ENCODE measurements around the gene RNF213. TPM values are rescaled to one million over a fixed set of nuclear protein-coding genes. Genes with fewer than 3 reads are reported as not detected.

The RNF213 gene
- total and polyA plus RNA-seq, 10 of the 15 experiments (the other 5 are each of a cell fraction or from before 2014, with no cell fraction given) = 18.6 to 145 (median 65.8) TPM

DNA sequence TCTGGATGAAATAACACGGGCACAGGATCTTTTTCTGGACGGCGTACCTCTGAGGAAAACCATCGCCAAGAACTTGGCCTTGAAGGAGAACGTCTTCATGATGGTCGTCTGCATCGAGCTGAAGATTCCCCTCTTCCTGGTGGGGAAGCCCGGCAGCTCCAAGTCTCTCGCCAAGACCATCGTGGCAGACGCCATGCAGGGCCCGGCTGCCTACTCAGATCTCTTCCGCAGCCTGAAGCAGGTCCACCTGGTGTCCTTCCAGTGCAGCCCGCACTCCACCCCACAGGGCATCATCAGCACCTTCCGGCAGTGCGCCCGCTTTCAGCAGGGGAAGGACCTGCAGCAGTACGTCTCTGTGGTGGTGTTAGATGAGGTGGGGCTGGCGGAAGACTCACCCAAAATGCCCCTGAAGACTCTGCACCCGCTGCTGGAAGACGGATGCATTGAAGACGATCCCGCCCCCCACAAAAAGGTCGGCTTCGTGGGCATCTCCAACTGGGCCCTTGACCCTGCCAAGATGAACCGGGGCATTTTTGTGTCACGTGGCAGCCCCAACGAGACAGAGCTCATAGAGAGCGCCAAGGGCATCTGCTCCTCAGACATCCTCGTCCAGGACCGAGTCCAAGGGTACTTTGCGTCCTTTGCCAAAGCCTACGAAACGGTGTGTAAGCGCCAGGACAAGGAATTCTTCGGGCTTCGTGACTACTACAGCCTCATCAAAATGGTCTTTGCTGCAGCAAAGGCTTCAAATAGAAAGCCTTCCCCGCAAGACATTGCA is 86.0 kb downstream of the RNF213 start:
- in situ Hi-C loops (cut with MboI) = no loop called here
- intact Hi-C loops (cut with micrococcal nuclease; ENCODE audit: unreplicated experiment) = no loop called here
- ChIA-PET POLR2A (no interaction called here), SMC1A (ENCODE audit: uncharacterized antibody, unreplicated experiment) (no interaction called here), RAD21 (ENCODE audit: unreplicated experiment) (no interaction called here), CTCF (no interaction called here)
- H3K9me3 ChIP-seq (replicated peaks; ENCODE audit: control insufficient read depth, insufficient read depth, low read length) = no peaks in the 10 kb centered on the region
- ATAC-seq (no peak), FAIRE-seq (no peak), DNase-seq (ENCODE audit: low read depth, low spot score) (no peak)
- no peaks in the 10 kb centered on the region for H3K27me3 ChIP-seq (replicated peaks in 1 of 2; ENCODE audit: control insufficient read depth in 2 of 2, insufficient read depth in 2 of 2, low read length in 1 of 2)
- no TSS peak for BruUV-seq (replicated peaks)
- H3K9ac ChIP-seq (ENCODE audit: control insufficient read depth, insufficient read depth, low read length) = no peak overlapping the region
- WGBS (ENCODE audit: insufficient coverage, insufficient replicate concordance, low lambda C conversion rate, missing lambda C conversion rate) = 96% methylated on average over 38 of the region's 38 CpGs
- H3K4me1 ChIP-seq (ENCODE audit: control insufficient read depth, insufficient read depth, low read length) = no peaks in the 10 kb centered on the region
- H3K79me2 ChIP-seq (ENCODE audit: control insufficient read depth, insufficient read depth, low read length) = no peaks in the 10 kb centered on the region
- TF ChIP-seq SP1 (IDR thresholded peaks at IDR 0.05; ENCODE audit: low read depth, low read length) = no peak
- no peak for TF ChIP-seq MYB (IDR thresholded peaks at IDR 0.05; ENCODE audit: borderline replicate concordance, low read depth, low read length)
- no peak for TF ChIP-seq RFX5 (IDR thresholded peaks at IDR 0.05; ENCODE audit: low read depth, low read length)
- no peak for TF ChIP-seq ZZZ3 (IDR thresholded peaks at IDR 0.05; ENCODE audit: control insufficient read depth, insufficient read length, low read depth)
- no peak for TF ChIP-seq GABPA (IDR thresholded peaks at IDR 0.05; ENCODE audit: low read depth)
- no peak for TF ChIP-seq NR2C1 (IDR thresholded peaks at IDR 0.05)
- TF ChIP-seq GATAD2B (conservative IDR thresholded peaks at IDR 0.05; ENCODE audit: low read depth) = no peak
- TF ChIP-seq CHD2 (IDR thresholded peaks at IDR 0.05; ENCODE audit: borderline replicate concordance, low read depth, low read length) = no peak
- TF ChIP-seq, protein P1, sequence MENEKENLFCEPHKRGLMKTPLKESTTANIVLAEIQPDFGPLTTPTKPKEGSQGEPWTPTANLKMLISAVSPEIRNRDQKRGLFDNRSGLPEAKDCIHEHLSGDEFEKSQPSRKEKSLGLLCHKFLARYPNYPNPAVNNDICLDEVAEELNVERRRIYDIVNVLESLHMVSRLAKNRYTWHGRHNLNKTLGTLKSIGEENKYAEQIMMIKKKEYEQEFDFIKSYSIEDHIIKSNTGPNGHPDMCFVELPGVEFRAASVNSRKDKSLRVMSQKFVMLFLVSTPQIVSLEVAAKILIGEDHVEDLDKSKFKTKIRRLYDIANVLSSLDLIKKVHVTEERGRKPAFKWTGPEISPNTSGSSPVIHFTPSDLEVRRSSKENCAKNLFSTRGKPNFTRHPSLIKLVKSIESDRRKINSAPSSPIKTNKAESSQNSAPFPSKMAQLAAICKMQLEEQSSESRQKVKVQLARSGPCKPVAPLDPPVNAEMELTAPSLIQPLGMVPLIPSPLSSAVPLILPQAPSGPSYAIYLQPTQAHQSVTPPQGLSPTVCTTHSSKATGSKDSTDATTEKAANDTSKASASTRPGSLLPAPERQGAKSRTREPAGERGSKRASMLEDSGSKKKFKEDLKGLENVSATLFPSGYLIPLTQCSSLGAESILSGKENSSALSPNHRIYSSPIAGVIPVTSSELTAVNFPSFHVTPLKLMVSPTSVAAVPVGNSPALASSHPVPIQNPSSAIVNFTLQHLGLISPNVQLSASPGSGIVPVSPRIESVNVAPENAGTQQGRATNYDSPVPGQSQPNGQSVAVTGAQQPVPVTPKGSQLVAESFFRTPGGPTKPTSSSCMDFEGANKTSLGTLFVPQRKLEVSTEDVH (IDR thresholded peaks at IDR 0.05; ENCODE audit: low read depth, partially characterized antibody) = no peak
- no peak for TF ChIP-seq RB1 (IDR thresholded peaks at IDR 0.05; ENCODE audit: borderline replicate concordance)
- no peak for TF ChIP-seq TBL1XR1 (IDR thresholded peaks at IDR 0.05; ENCODE audit: low read depth, low read length)
- TF ChIP-seq POU2F2 (IDR thresholded peaks at IDR 0.05; ENCODE audit: borderline replicate concordance, low read depth, low read length) = no peak
- TF ChIP-seq ZNF24 (IDR thresholded peaks at IDR 0.05) = no peak
- TF ChIP-seq NBN (IDR thresholded peaks at IDR 0.05) = no peak
- no peak for TF ChIP-seq LARP7 (IDR thresholded peaks at IDR 0.05)
- no peak for TF ChIP-seq MEF2A (IDR thresholded peaks at IDR 0.05; ENCODE audit: insufficient read depth, low read depth, low read length)
- no peak for TF ChIP-seq EGR1 (IDR thresholded peaks at IDR 0.05; ENCODE audit: borderline replicate concordance in 1 of 2, low read depth in 2 of 2, low read length in 2 of 2)
- TF ChIP-seq JUND (IDR thresholded peaks at IDR 0.05; ENCODE audit: low read depth, low read length) = no peak
- TF ChIP-seq PAX5 (IDR thresholded peaks at IDR 0.05; ENCODE audit: borderline replicate concordance, low read depth, low read length) = no peak
- H2AFZ ChIP-seq (ENCODE audit: control insufficient read depth, low read depth, low read length) = no peak overlapping the region
- H4K20me1 ChIP-seq (ENCODE audit: control insufficient read depth, insufficient read depth) = no peaks in the 10 kb centered on the region
- peaks cover 50 to 64% of the 10 kb centered on the region in 2 experiments for H3K36me3 ChIP-seq (ENCODE audit: control insufficient read depth in 2 of 2, insufficient read depth in 2 of 2, low read length in 1 of 2)
- no peak overlapping the region for H3K4me2 ChIP-seq (ENCODE audit: control insufficient read depth, insufficient read depth)
- H3K27ac ChIP-seq (ENCODE audit: control insufficient read depth, insufficient read depth) = no peak overlapping the region
- no peak overlapping the region for H3K4me3 ChIP-seq

All from GM12878 (cell line).